ENCODE measurements around the gene PPP2R5B.

Gene PPP2R5B

GRCh38 chr11:64916775-64917662 lies 7.5 kb upstream of the PPP2R5B start, which contains the start of gene ATG2A:
TSS of gene ATG2A (minus strand) at chr11:64917209. CDS start at chr11:64917135, 74 bp downstream.
- Histone ChIP-seq H3K4me1 (no peaks in the 10 kb centered on the region), H3K27ac (peak within 1 kb of the TSS; percentile 64), H3K4me3 (ENCODE audit: low read depth, low read length) (peak within 1 kb of the TSS; percentile 88), H3K4me2 (ENCODE audit: low read length) (peak within 1 kb of the TSS; percentile 95), H3K9ac (peak within 1 kb of the TSS; percentile 80), H3K79me2 (no peaks in the 10 kb centered on the region), H3K36me3 (ENCODE audit: control insufficient read depth, insufficient read depth, low read length) (no peaks in the 10 kb centered on the region), H3K9me3 (ENCODE audit: control insufficient read depth, low read length) (no peaks in the 10 kb centered on the region), H3K27me3 (ENCODE audit: control insufficient read depth, insufficient read depth, low read length) (no peaks in the 10 kb centered on the region), H2AFZ (peak within 1 kb of the TSS; percentile 74)
- no peak for TF ChIP-seq CTCF (IDR thresholded peaks at IDR 0.05)

DNA sequence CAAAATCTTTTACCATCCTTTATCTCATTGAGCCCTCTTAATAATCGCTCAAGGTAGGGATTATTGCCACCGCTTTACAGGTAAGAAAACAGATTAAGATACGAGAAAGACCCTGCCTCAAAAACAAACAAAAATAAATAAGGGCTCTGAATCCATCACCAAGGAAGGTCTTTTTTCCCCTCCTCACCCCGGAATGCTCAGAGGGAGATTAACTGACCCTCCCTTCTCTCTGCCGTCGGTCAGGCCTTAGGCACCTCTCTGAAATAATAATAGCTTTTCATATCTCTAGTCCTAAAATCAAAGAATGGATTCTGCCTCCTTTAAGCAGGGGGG lies 6.9 kb upstream of the PPP2R5B start:
- H3K36me3 ChIP-seq (ENCODE audit: control insufficient read depth, insufficient read depth, low read length): no peaks in the 10 kb centered on the region
- H3K9me3 ChIP-seq (ENCODE audit: control insufficient read depth, low read length): no peaks in the 10 kb centered on the region
- peak overlapping the region; percentile 64 for H3K27ac ChIP-seq
- no peak overlapping the region for H3K9ac ChIP-seq
- peak overlapping the region; percentile 88 for H3K4me3 ChIP-seq (ENCODE audit: low read depth, low read length)
- TF ChIP-seq CTCF (IDR thresholded peaks at IDR 0.05): no peak
- H3K4me2 ChIP-seq (ENCODE audit: low read length): peak overlapping the region; percentile 89
- H3K79me2 ChIP-seq: no peaks in the 10 kb centered on the region
- H3K4me1 ChIP-seq: no peaks in the 10 kb centered on the region
- H3K27me3 ChIP-seq (ENCODE audit: control insufficient read depth, insufficient read depth, low read length): no peaks in the 10 kb centered on the region
- H2AFZ ChIP-seq: peak overlapping the region; percentile 74

- H2AFZ ChIP-seq: peak overlapping the region; percentile 74
- peak overlapping the region; percentile 64 for H3K27ac ChIP-seq
- H3K9ac ChIP-seq: no peak overlapping the region
- H3K79me2 ChIP-seq: no peaks in the 10 kb centered on the region
- peak; percentile 9 for TF ChIP-seq CTCF (IDR thresholded peaks at IDR 0.05)
- no peaks in the 10 kb centered on the region for H3K36me3 ChIP-seq (ENCODE audit: control insufficient read depth, insufficient read depth, low read length)
- no peaks in the 10 kb centered on the region for H3K27me3 ChIP-seq (ENCODE audit: control insufficient read depth, insufficient read depth, low read length)
- H3K4me1 ChIP-seq: no peaks in the 10 kb centered on the region
- peak overlapping the region; percentile 89 for H3K4me2 ChIP-seq (ENCODE audit: low read length)
- H3K9me3 ChIP-seq (ENCODE audit: control insufficient read depth, low read length): no peaks in the 10 kb centered on the region
- H3K4me3 ChIP-seq (ENCODE audit: low read depth, low read length): peak overlapping the region; percentile 88
Measured at GRCh38 chr11:64918017-64918416, 6.5 kb upstream of the PPP2R5B start.

DNA sequence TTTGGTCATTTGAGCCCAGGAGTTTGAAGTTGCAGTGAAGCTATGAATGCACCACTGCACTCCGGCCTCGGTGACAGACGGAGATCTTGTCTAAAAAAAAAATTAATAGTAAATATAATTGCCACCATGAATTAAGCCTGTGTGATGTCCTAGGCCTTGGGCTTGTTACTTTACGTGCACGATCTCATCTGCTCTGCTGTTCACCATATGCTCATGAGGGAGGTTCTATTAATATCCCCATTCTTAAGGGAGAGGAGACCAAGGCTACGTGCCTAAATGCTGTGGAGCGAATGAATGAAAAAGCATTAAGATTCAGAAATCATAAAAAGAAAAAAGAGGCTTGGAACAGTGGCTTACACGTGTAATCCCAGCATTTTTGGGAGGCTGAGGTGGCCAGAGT lies 4.9 kb upstream of the PPP2R5B start:
- TF ChIP-seq CTCF (IDR thresholded peaks at IDR 0.05): no peak
- H3K4me1 ChIP-seq: peaks cover 2% of the 10 kb centered on the region
- no peaks in the 10 kb centered on the region for H3K9me3 ChIP-seq (ENCODE audit: control insufficient read depth, low read length)
- no peak overlapping the region for H2AFZ ChIP-seq
- H3K9ac ChIP-seq: no peak overlapping the region
- H3K36me3 ChIP-seq (ENCODE audit: control insufficient read depth, insufficient read depth, low read length): no peaks in the 10 kb centered on the region
- H3K4me3 ChIP-seq (ENCODE audit: low read depth, low read length): no peak overlapping the region
- H3K27ac ChIP-seq: no peak overlapping the region
- no peak overlapping the region for H3K4me2 ChIP-seq (ENCODE audit: low read length)
- H3K27me3 ChIP-seq (ENCODE audit: control insufficient read depth, insufficient read depth, low read length): no peaks in the 10 kb centered on the region
- H3K79me2 ChIP-seq: no peaks in the 10 kb centered on the region

- no peaks in the 10 kb centered on the region for H3K79me2 ChIP-seq
- H3K4me2 ChIP-seq (ENCODE audit: low read length): no peak overlapping the region
- H3K27me3 ChIP-seq (ENCODE audit: control insufficient read depth, insufficient read depth, low read length): no peaks in the 10 kb centered on the region
- no peaks in the 10 kb centered on the region for H3K36me3 ChIP-seq (ENCODE audit: control insufficient read depth, insufficient read depth, low read length)
- H2AFZ ChIP-seq: no peak overlapping the region
- no peak overlapping the region for H3K27ac ChIP-seq
- H3K4me3 ChIP-seq (ENCODE audit: low read depth, low read length): no peak overlapping the region
- no peak overlapping the region for H3K9ac ChIP-seq
- no peaks in the 10 kb centered on the region for H3K9me3 ChIP-seq (ENCODE audit: control insufficient read depth, low read length)
- peaks cover 2% of the 10 kb centered on the region for H3K4me1 ChIP-seq
- TF ChIP-seq CTCF (IDR thresholded peaks at IDR 0.05): no peak
Measured at GRCh38 chr11:64920124-64920523, 4.4 kb upstream of the PPP2R5B start.

Measured in parathyroid adenoma (tissue), 2 donors.